ENCODE data around the gene LMF1. TPM values are rescaled to one million over a fixed set of nuclear protein-coding genes. Genes with fewer than 3 reads are reported as not detected.

LMF1 gene
- total and polyA plus RNA-seq, 2 donors from 2014 or later, result 15.4 to 28.6 TPM

DNA sequence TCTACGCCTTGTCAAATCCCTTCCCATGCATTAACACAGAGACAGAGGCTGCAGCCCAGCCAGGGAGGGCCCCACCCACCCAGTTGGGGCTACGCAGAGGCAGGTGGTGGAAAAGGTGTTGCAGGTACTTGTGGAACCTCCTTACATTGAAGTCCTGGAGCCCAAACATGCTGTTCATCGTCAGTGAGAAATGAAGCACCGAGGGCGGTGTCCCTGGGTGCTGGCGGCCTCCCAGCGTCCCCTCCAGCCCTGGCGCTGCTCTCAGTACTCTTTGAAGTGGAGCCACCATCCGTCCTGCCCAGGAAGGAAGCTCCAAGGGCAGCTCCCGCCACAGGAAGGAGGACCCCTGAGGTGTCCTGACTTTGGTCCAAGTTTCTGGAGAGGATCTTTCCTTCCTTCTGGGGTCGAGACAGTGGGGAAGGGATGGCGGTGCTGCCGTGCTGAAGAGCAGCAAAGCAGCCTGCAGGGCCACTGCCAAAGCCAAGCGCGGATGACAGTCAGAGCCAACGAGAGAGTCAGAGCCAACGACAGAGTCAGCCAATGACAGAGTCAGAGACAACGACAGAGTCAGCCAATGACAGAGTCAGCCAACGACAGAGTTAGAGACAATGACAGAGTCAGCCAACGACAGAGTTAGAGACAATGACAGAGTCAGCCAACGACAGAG is 23.4 kb downstream of the LMF1 start:
- Histone ChIP-seq H3K36me3 (ENCODE audit: control insufficient read depth in 2 of 3, insufficient read depth in 3 of 3, low read length in 3 of 3) (peaks cover 0 to 10% (median 3%) of the 10 kb centered on the region in 3 donors), H3K9ac (ENCODE audit: low read length in 3 of 3) (no peak overlapping the region), H3K4me1 (ENCODE audit: control insufficient read depth in 2 of 3, insufficient read depth in 2 of 3, low read depth in 1 of 3, low read length in 3 of 3) (peaks cover 0 to 3% (median 0%) of the 10 kb centered on the region in 3 donors), H3K9me3 (ENCODE audit: control insufficient read depth in 2 of 3, insufficient read depth in 1 of 3, low read length in 3 of 3) (peaks cover 1 to 5% (median 3%) of the 10 kb centered on the region in 3 donors), H3K4me3 (ENCODE audit: low read length in 3 of 3) (no peak overlapping the region), H3K27ac (ENCODE audit: low read depth in 2 of 2, low read length in 2 of 2) (no peak overlapping the region), H3K27me3 (ENCODE audit: control insufficient read depth, insufficient read depth, low read length) (no peaks in the 10 kb centered on the region)
- FAIRE-seq (no peak), DNase-seq (peak in 1 of 5 donors; percentile 34)
- no peak for TF ChIP-seq CTCF (IDR thresholded peaks at IDR 0.05; ENCODE audit: borderline replicate concordance, extremely low read depth, insufficient read depth)
- intact Hi-C loops (cut with DNase I), result no loop called here

GRCh38 chr16:946048-946395 is 24.8 kb downstream of the LMF1 start:
- Histone ChIP-seq H3K4me3 (ENCODE audit: low read length in 3 of 3) (no peak overlapping the region), H3K4me1 (ENCODE audit: control insufficient read depth in 2 of 3, insufficient read depth in 2 of 3, low read depth in 1 of 3, low read length in 3 of 3) (peaks cover 0 to 3% (median 0%) of the 10 kb centered on the region in 3 donors), H3K27me3 (ENCODE audit: control insufficient read depth, insufficient read depth, low read length) (no peaks in the 10 kb centered on the region), H3K9ac (ENCODE audit: low read length in 3 of 3) (no peak overlapping the region), H3K27ac (ENCODE audit: low read depth in 2 of 2, low read length in 2 of 2) (no peak overlapping the region), H3K36me3 (ENCODE audit: control insufficient read depth in 2 of 3, insufficient read depth in 3 of 3, low read length in 3 of 3) (peaks cover 2 to 8% (median 3%) of the 10 kb centered on the region in 3 donors), H3K9me3 (ENCODE audit: control insufficient read depth in 2 of 3, insufficient read depth in 1 of 3, low read length in 3 of 3) (peaks cover 1 to 15% (median 7%) of the 10 kb centered on the region in 3 donors)
- no peak for TF ChIP-seq CTCF (IDR thresholded peaks at IDR 0.05; ENCODE audit: borderline replicate concordance, extremely low read depth, insufficient read depth)
- intact Hi-C loops (cut with DNase I), result no loop called here
- FAIRE-seq (no peak), DNase-seq (peak in 1 of 5 donors; percentile 30)

DNA sequence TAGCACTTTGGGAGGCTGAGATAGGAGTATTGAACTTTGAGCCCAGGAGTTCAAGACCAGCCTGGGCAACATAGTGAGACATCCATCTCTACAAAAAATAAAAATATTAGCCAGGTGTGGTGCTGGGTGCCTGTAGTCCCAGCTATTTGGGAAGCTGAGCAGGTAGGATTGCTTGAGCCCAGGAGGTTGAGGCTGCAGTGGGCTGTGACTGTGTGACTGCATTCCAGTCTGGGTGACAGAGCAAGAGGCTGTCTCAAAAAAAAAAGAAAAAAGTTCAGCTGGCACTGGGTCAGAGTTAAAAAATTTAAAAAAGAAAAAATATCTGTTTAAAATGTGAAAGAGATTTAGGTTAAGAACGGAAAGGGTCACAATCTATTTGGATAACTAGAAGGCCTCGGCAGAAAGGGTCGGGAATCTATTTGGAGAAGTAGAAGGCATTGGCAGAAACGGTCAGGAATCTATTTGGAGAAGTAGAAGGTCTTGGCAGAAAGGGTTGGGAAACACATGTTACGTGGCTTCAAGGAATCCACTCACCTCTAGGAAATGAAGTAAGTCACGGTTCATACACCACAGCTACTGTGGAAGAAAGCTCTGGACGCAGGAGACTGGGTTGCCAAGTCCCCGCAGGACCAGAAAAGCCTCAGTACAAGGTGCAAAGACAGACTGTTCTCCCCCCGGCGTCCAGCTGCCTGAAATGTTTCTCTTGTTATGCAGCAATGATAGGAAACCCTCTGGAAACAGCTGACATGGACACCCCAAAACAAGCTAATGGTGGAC is 25.3 kb downstream of the LMF1 start:
- no peak overlapping the region for H3K9ac ChIP-seq (ENCODE audit: low read length in 3 of 3)
- H3K27ac ChIP-seq (ENCODE audit: low read depth in 2 of 2, low read length in 2 of 2), result no peak overlapping the region
- FAIRE-seq (no peak), DNase-seq (peak in 1 of 5 donors; percentile 29)
- peaks cover 0 to 3% (median 0%) of the 10 kb centered on the region in 3 donors for H3K4me1 ChIP-seq (ENCODE audit: control insufficient read depth in 2 of 3, insufficient read depth in 2 of 3, low read depth in 1 of 3, low read length in 3 of 3)
- no peak for TF ChIP-seq CTCF (IDR thresholded peaks at IDR 0.05; ENCODE audit: borderline replicate concordance, extremely low read depth, insufficient read depth)
- peaks cover 2 to 8% (median 3%) of the 10 kb centered on the region in 3 donors for H3K36me3 ChIP-seq (ENCODE audit: control insufficient read depth in 2 of 3, insufficient read depth in 3 of 3, low read length in 3 of 3)
- intact Hi-C loops (cut with DNase I), result no loop called here
- H3K27me3 ChIP-seq (ENCODE audit: control insufficient read depth, insufficient read depth, low read length), result no peaks in the 10 kb centered on the region
- no peak overlapping the region for H3K4me3 ChIP-seq (ENCODE audit: low read length in 3 of 3)
- peaks cover 1 to 15% (median 7%) of the 10 kb centered on the region in 3 donors for H3K9me3 ChIP-seq (ENCODE audit: control insufficient read depth in 2 of 3, insufficient read depth in 1 of 3, low read length in 3 of 3)

All from kidney (tissue), 14 donors.